DND-41 (cell line): ENCODE results near the gene VWA8.

Experiments
- ATAC-seq: fragments of 200-7000 bp; cut with Tn5 transposase; 3 replicates; pipeline ENCODE4 v1.9.1; 2021; ENCODE audit warnings: low read depth; ENCODE audit not compliant: insufficient read depth
- DNase-seq: peaks from one replicate; pipeline ENCODE4 v3.0.0-alpha.2; 2020
- H2AFZ ChIP-seq: 2 replicates; pipeline ENCODE4 v1.6.0; 2012; ENCODE audit warnings: low read depth, low read length
- H3K27ac ChIP-seq: 2 replicates; pipeline ENCODE4 v1.5.1; 2012; ENCODE audit warnings: low read length, inconsistent platforms
- H3K27me3 ChIP-seq: fragments of 200-600 bp; sonication (generic); 2 replicates; pipeline ENCODE4 v1.6.0; 2012; ENCODE audit warnings: low read length, mild to moderate bottlenecking, inconsistent platforms; ENCODE audit not compliant: insufficient read depth, poor library complexity
- H3K36me3 ChIP-seq: 2 replicates; pipeline ENCODE4 v1.5.1; 2012; ENCODE audit warnings: low read length, inconsistent platforms; ENCODE audit not compliant: insufficient read depth
- H3K4me1 ChIP-seq: 2 replicates; pipeline ENCODE4 v1.5.1; 2012; ENCODE audit warnings: mild to moderate bottlenecking, low read length; ENCODE audit not compliant: insufficient read depth
- H3K4me2 ChIP-seq: 2 replicates; pipeline ENCODE4 v1.6.0; 2012; ENCODE audit warnings: mild to moderate bottlenecking, moderate library complexity, low read length, inconsistent platforms; ENCODE audit not compliant: insufficient read depth
- H3K4me3 ChIP-seq, 2 experiments: fragments of 200-600 bp in 1 of 2; shearing (Covaris generic) in 1 of 2; 2 replicates each; pipeline ENCODE4 v1.5.1; 2012 to 2016; ENCODE audit warnings: inconsistent platforms in 2 of 2, low read length in 2 of 2, mild to moderate bottlenecking in 2 of 2, low read depth in 1 of 2, moderate library complexity in 1 of 2
- H3K79me2 ChIP-seq: 2 replicates; pipeline ENCODE4 v1.6.0; 2012; ENCODE audit warnings: low read length, inconsistent platforms; ENCODE audit not compliant: insufficient read depth
- H3K9ac ChIP-seq: 2 replicates; pipeline ENCODE4 v1.6.0; 2012; ENCODE audit warnings: low read depth, mild to moderate bottlenecking, inconsistent platforms, low read length, moderate library complexity
- H3K9me3 ChIP-seq: 2 replicates; pipeline ENCODE4 v1.5.1; 2012; ENCODE audit warnings: low read length, moderate library complexity, mild to moderate bottlenecking, inconsistent platforms; ENCODE audit not compliant: insufficient read depth, severe bottlenecking
- H4K20me1 ChIP-seq: 2 replicates; pipeline ENCODE4 v1.6.0; 2012; ENCODE audit warnings: low read length; ENCODE audit not compliant: insufficient read depth
- CTCF ChIP-seq: IDR thresholded peaks from 2 replicates; pipeline ENCODE4 v1.5.1; 2012; ENCODE audit warnings: borderline replicate concordance, low read length, moderate library complexity, mild to moderate bottlenecking; ENCODE audit not compliant: poor library complexity, severe bottlenecking; ENCODE audit errors: extremely low read depth
- EZH2 ChIP-seq: IDR thresholded peaks from 3 replicates; pipeline ENCODE4 v1.6.1; 2012; ENCODE audit warnings: borderline replicate concordance, low read depth, mild to moderate bottlenecking, moderate library complexity, low read length, inconsistent platforms; ENCODE audit not compliant: severe bottlenecking

VWA8 gene

GRCh38 chr13:41833201-41833600 lies 127.7 kb downstream of the VWA8 start:
- Histone ChIP-seq H3K4me3 (no peak overlapping the region), H2AFZ (no peak overlapping the region), H3K9ac (no peak overlapping the region), H3K27me3 (no peaks in the 10 kb centered on the region), H3K27ac (no peak overlapping the region), H3K36me3 (peaks cover 16% of the 10 kb centered on the region; the same call in 1 of the 2 replicates), H3K79me2 (no peaks in the 10 kb centered on the region), H4K20me1 (no peaks in the 10 kb centered on the region), H3K4me2 (no peak overlapping the region), H3K9me3 (no peaks in the 10 kb centered on the region), H3K4me1 (no peaks in the 10 kb centered on the region)
- TF ChIP-seq EZH2 = no peak
- no peak for TF ChIP-seq CTCF
- no peak for DNase-seq
- ATAC-seq = no peak

GRCh38 chr13:41827507-41828213 lies 133.2 kb downstream of the VWA8 start:
- no peak for ATAC-seq
- no peaks in the 10 kb centered on the region for H4K20me1 ChIP-seq
- H2AFZ ChIP-seq = no peak overlapping the region
- no peaks in the 10 kb centered on the region for H3K79me2 ChIP-seq
- no peak overlapping the region for H3K27ac ChIP-seq
- H3K4me3 ChIP-seq = no peak overlapping the region
- no peaks in the 10 kb centered on the region for H3K9me3 ChIP-seq
- no peak overlapping the region for H3K4me2 ChIP-seq
- H3K27me3 ChIP-seq = no peaks in the 10 kb centered on the region
- H3K9ac ChIP-seq = no peak overlapping the region
- no peak for TF ChIP-seq EZH2
- H3K4me1 ChIP-seq = no peaks in the 10 kb centered on the region
- H3K36me3 ChIP-seq = peaks cover 14% of the 10 kb centered on the region; the same call in 1 of the 2 replicates
- DNase-seq = no peak

- Histone ChIP-seq H3K9ac (no peak overlapping the region), H3K36me3 (peaks cover 5% of the 10 kb centered on the region; the same call in 1 of the 2 replicates), H2AFZ (no peak overlapping the region), H3K27me3 (no peaks in the 10 kb centered on the region), H3K4me2 (no peak overlapping the region), H3K27ac (no peak overlapping the region), H3K9me3 (no peaks in the 10 kb centered on the region), H3K79me2 (no peaks in the 10 kb centered on the region), H3K4me3 (no peak overlapping the region), H4K20me1 (no peaks in the 10 kb centered on the region), H3K4me1 (no peaks in the 10 kb centered on the region)
- DNase-seq = no peak
- no peak for ATAC-seq
- no peak for TF ChIP-seq EZH2
- TF ChIP-seq CTCF = no peak
Measured at GRCh38 chr13:41825691-41826090, 135.2 kb downstream of the VWA8 start.

GRCh38 chr13:41823476-41823875 lies 137.4 kb downstream of the VWA8 start:
- H3K79me2 ChIP-seq = no peaks in the 10 kb centered on the region
- ATAC-seq (no peak), DNase-seq (no peak)
- H3K27me3 ChIP-seq = no peaks in the 10 kb centered on the region
- H3K4me3 ChIP-seq = no peak overlapping the region
- peaks cover 8% of the 10 kb centered on the region; the same call in 1 of the 2 replicates for H3K36me3 ChIP-seq
- no peak overlapping the region for H2AFZ ChIP-seq
- H3K4me2 ChIP-seq = no peak overlapping the region
- no peak overlapping the region for H3K9ac ChIP-seq
- no peaks in the 10 kb centered on the region for H3K9me3 ChIP-seq
- TF ChIP-seq CTCF = no peak
- TF ChIP-seq EZH2 = no peak
- H3K27ac ChIP-seq = no peak overlapping the region
- H4K20me1 ChIP-seq = no peaks in the 10 kb centered on the region
- no peaks in the 10 kb centered on the region for H3K4me1 ChIP-seq
